ENCODE data around the gene APBB1IP.

Gene APBB1IP

GRCh38 chr10:26430641-26431163 lies 7.4 kb upstream of the APBB1IP start:
- no peak for TF ChIP-seq TAF1 (IDR thresholded peaks at IDR 0.05; ENCODE audit: low read depth)
- TF ChIP-seq USF1 (IDR thresholded peaks at IDR 0.05), result no peak
- TF ChIP-seq ZBTB7A (IDR thresholded peaks at IDR 0.05; ENCODE audit: low read depth), result no peak
- no peak for TF ChIP-seq CEBPB (IDR thresholded peaks at IDR 0.05)
- TF ChIP-seq TEAD4 (IDR thresholded peaks at IDR 0.05), result no peak
- TF ChIP-seq NFIC (IDR thresholded peaks at IDR 0.05), result no peak

- no peak for TF ChIP-seq REST (IDR thresholded peaks at IDR 0.05; ENCODE audit: low read depth)
- no peak for TF ChIP-seq MAX (IDR thresholded peaks at IDR 0.05)
- no peak for TF ChIP-seq RAD21 (IDR thresholded peaks at IDR 0.05; ENCODE audit: low read depth)
- TF ChIP-seq CREB1 (IDR thresholded peaks at IDR 0.05; ENCODE audit: low read depth), result no peak
- no peak for TF ChIP-seq EP300 (IDR thresholded peaks at IDR 0.05; ENCODE audit: borderline replicate concordance)
- TF ChIP-seq YY1 (IDR thresholded peaks at IDR 0.05; ENCODE audit: low read depth), result no peak
- TF ChIP-seq EGR1 (IDR thresholded peaks at IDR 0.05), result no peak
- TF ChIP-seq CEBPB (IDR thresholded peaks at IDR 0.05), result no peak
- no peak for TF ChIP-seq TCF12 (IDR thresholded peaks at IDR 0.05; ENCODE audit: low read depth)
- TF ChIP-seq TAF1 (IDR thresholded peaks at IDR 0.05; ENCODE audit: low read depth), result no peak
- no peak for TF ChIP-seq NFIC (IDR thresholded peaks at IDR 0.05)
- TF ChIP-seq ZBTB7A (IDR thresholded peaks at IDR 0.05; ENCODE audit: low read depth), result no peak
- TF ChIP-seq USF1 (IDR thresholded peaks at IDR 0.05), result no peak
- no peak for TF ChIP-seq TEAD4 (IDR thresholded peaks at IDR 0.05)
- no peak for TF ChIP-seq FOXM1 (IDR thresholded peaks at IDR 0.05; ENCODE audit: borderline replicate concordance, low read depth)
Measured at GRCh38 chr10:26432938-26433337, 5.2 kb upstream of the APBB1IP start.

GRCh38 chr10:26435852-26436251 lies 2.3 kb upstream of the APBB1IP start:
- TF ChIP-seq CEBPB (IDR thresholded peaks at IDR 0.05) (no peak), TEAD4 (IDR thresholded peaks at IDR 0.05) (no peak), FOXM1 (IDR thresholded peaks at IDR 0.05; ENCODE audit: borderline replicate concordance, low read depth) (no peak), ZBTB7A (IDR thresholded peaks at IDR 0.05; ENCODE audit: low read depth) (no peak), NFIC (IDR thresholded peaks at IDR 0.05) (no peak), EGR1 (IDR thresholded peaks at IDR 0.05) (no peak), RAD21 (IDR thresholded peaks at IDR 0.05; ENCODE audit: low read depth) (no peak), TAF1 (IDR thresholded peaks at IDR 0.05; ENCODE audit: low read depth) (no peak), EP300 (IDR thresholded peaks at IDR 0.05; ENCODE audit: borderline replicate concordance) (no peak), TCF12 (IDR thresholded peaks at IDR 0.05; ENCODE audit: low read depth) (no peak), MAX (IDR thresholded peaks at IDR 0.05) (no peak), USF1 (IDR thresholded peaks at IDR 0.05) (no peak), CREB1 (IDR thresholded peaks at IDR 0.05; ENCODE audit: low read depth) (no peak), REST (IDR thresholded peaks at IDR 0.05; ENCODE audit: low read depth) (no peak), YY1 (IDR thresholded peaks at IDR 0.05; ENCODE audit: low read depth) (no peak)

GRCh38 chr10:26436848-26437247 lies 1.3 kb upstream of the APBB1IP start:
- TF ChIP-seq EGR1 (IDR thresholded peaks at IDR 0.05), result no peak
- TF ChIP-seq USF1 (IDR thresholded peaks at IDR 0.05), result no peak
- no peak for TF ChIP-seq CREB1 (IDR thresholded peaks at IDR 0.05; ENCODE audit: low read depth)
- no peak for TF ChIP-seq EP300 (IDR thresholded peaks at IDR 0.05; ENCODE audit: borderline replicate concordance)
- TF ChIP-seq TEAD4 (IDR thresholded peaks at IDR 0.05), result no peak
- no peak for TF ChIP-seq MAX (IDR thresholded peaks at IDR 0.05)
- TF ChIP-seq ZBTB7A (IDR thresholded peaks at IDR 0.05; ENCODE audit: low read depth), result no peak
- no peak for TF ChIP-seq TCF12 (IDR thresholded peaks at IDR 0.05; ENCODE audit: low read depth)
- TF ChIP-seq CEBPB (IDR thresholded peaks at IDR 0.05), result no peak
- TF ChIP-seq RAD21 (IDR thresholded peaks at IDR 0.05; ENCODE audit: low read depth), result no peak
